GM19397 (cell line): ENCODE data around the gene TMEM200B.
"Not testable (repeated sequence)": the region's sequence is repeated elsewhere in the genome, so short reads cannot be mapped to it uniquely, and the experiment has no call there.

Source experiments
- ATAC-seq: cut with Tn5 transposase; IDR thresholded peaks from one replicate; pipeline ENCODE4 v1.9.1; 2021; ENCODE audit warnings: mild to moderate bottlenecking, moderate library complexity; ENCODE audit not compliant: unreplicated experiment

The TMEM200B gene

GRCh38 chr1:29113413-29114117 is 10.1 kb downstream of the TMEM200B start:
- no peak for ATAC-seq

GRCh38 chr1:29112705-29113412 is 10.8 kb downstream of the TMEM200B start:
- ATAC-seq = no peak

GRCh38 chr1:29108041-29108440 is 15.7 kb downstream of the TMEM200B start:
- not testable (repeated sequence) for ATAC-seq

GRCh38 chr1:29105822-29106221 is 17.9 kb downstream of the TMEM200B start:
- no peak for ATAC-seq

- ATAC-seq = no peak
These were observed 23.2 kb downstream of the TMEM200B start for GRCh38 chr1:29100487-29100886.

GRCh38 chr1:29099286-29099685 is 24.4 kb downstream of the TMEM200B start:
- ATAC-seq = no peak

- no peak for ATAC-seq
These were observed 27.3 kb downstream of the TMEM200B start for GRCh38 chr1:29096231-29096886.

- ATAC-seq = no peak
These were observed 28.7 kb downstream of the TMEM200B start for GRCh38 chr1:29094954-29095353.

- no peak for ATAC-seq
These were observed 29.3 kb downstream of the TMEM200B start for GRCh38 chr1:29094433-29094832.

GRCh38 chr1:29092704-29093103 is 31.0 kb downstream of the TMEM200B start:
- not testable (repeated sequence) for ATAC-seq

- ATAC-seq = no peak
These were observed 32.6 kb downstream of the TMEM200B start for GRCh38 chr1:29090937-29091618.

GRCh38 chr1:29084196-29084521 is 39.5 kb downstream of the TMEM200B start:
- no peak for ATAC-seq

GRCh38 chr1:29083317-29084195 is 40.1 kb downstream of the TMEM200B start:
- no peak for ATAC-seq

- ATAC-seq = no peak
These were observed 41.2 kb downstream of the TMEM200B start for GRCh38 chr1:29082519-29082918.

GRCh38 chr1:29081201-29081600 is 42.5 kb downstream of the TMEM200B start:
- no peak for ATAC-seq

GRCh38 chr1:29079916-29080629 is 43.6 kb downstream of the TMEM200B start:
- ATAC-seq = not testable (repeated sequence)

GRCh38 chr1:29077155-29077554 is 46.5 kb downstream of the TMEM200B start:
- no peak for ATAC-seq
